ENCODE results near the gene GTPBP1.

The GTPBP1 gene

DNA sequence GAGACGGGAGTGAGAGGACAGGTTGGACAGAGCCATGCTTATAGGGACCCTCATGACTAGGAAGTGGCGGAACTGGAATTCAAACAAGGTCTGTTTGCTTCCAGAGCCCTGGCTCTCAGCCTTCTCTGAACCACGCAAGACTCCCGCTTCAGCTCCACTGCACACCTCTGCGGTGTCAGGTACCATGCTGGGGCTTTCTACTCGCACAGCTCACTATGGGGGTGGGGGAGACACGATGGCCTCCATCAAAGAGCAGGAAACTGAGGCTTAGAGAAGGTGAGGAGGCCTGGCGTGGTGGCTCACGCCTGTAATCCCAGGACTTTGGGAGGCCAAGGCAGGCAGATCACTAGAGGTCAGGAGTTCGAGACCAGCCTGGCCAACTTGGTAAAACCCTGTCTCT, 35.8 kb downstream of the GTPBP1 start:
- no peak for DNase-seq

- no peak for DNase-seq
Measured at GRCh38 chr22:38742176-38742942, 36.6 kb downstream of the GTPBP1 start.

GRCh38 chr22:38744981-38745380, 39.2 kb downstream of the GTPBP1 start:
- DNase-seq = no peak

DNA sequence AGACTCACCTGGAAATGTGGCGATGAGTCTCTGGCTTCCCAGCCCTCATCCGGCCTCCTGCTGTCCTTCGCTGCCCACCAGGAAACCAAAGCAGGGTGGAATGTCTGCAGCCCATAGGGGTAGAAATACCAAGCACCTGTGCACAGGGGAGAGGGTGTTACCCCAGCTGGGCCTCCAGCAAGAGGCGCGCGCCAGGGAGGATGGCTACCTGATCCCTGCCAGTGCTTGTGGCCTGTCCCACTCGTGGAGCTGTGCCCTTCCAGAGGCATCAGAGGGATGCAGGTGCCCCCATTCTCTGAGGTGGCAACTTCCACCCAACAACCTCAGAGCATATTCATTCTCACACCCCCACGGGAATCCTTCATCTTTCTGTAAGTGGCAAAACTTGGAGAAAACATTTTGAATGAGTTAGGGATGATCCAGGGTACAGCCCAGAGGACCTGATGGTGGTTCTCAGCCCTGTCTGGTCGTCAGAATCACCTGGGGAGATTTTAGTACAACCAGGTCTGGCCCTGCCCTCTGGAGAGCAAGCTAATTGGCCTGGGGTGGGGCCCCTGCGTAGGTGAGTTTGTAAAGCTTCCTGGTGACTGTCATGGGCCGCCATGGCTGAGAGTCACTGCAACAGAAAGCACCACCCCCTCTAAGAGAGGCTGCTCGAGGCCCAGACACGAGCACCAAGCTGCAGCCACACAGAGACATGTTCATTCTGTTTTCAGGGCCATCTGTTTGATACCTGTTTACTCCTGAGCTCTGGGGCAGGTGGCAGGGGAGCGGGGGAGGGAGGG, 40.1 kb downstream of the GTPBP1 start:
- no peak for DNase-seq

DNA sequence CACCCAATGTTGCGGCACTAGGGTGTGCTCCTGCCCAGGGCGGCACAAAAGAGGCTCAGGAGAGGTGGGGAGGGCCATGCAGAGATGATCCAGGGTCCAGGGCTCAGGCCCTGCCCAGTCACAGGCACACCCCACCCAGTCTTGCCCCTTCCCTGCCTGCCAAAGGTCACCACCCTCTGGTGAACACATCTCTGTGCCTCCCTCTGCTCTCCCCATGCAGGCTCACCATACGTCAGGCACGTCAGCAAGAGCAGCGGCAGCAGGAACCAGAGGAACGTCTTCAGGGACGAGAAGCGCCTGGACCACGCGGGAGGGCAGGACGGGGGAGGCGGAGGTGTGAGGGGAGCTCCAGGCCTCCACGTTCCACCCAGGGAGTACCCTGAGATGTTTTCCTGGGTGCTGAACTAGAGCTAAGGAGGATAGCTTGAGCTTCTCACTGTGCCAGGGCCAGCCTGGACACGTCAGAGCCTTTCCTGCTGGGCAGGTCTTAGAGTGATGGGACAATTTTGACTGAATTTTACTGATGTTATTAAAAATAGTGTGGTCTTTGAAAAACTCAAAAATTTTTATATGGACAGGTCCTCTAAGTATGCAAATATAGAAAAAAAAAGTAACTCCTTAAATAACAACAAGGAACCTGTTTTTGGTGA, 42.9 kb downstream of the GTPBP1 start:
- no peak for DNase-seq

- DNase-seq = no peak
Measured at GRCh38 chr22:38750104-38750503, 44.4 kb downstream of the GTPBP1 start.

- DNase-seq = no peak
Measured at GRCh38 chr22:38750638-38751037, 44.9 kb downstream of the GTPBP1 start.

DNA sequence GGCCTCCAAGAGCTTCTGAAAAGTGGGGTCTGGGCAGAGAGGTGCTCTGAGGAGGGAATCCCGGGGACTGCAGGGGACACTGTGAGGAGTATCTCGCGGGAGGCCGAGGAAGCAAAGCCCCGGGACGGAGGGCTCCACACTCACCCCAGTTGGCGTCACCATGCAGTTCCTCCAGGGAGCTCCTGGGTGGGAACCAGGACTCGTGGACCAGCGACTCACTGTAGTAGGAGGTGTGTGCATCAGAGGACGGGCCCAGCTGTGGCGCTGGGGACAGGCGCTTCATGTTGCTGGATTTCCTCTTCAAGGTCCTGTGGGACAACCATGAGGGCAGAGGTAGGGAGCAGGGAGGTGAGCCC, 45.3 kb downstream of the GTPBP1 start:
- no peak for DNase-seq

DNA sequence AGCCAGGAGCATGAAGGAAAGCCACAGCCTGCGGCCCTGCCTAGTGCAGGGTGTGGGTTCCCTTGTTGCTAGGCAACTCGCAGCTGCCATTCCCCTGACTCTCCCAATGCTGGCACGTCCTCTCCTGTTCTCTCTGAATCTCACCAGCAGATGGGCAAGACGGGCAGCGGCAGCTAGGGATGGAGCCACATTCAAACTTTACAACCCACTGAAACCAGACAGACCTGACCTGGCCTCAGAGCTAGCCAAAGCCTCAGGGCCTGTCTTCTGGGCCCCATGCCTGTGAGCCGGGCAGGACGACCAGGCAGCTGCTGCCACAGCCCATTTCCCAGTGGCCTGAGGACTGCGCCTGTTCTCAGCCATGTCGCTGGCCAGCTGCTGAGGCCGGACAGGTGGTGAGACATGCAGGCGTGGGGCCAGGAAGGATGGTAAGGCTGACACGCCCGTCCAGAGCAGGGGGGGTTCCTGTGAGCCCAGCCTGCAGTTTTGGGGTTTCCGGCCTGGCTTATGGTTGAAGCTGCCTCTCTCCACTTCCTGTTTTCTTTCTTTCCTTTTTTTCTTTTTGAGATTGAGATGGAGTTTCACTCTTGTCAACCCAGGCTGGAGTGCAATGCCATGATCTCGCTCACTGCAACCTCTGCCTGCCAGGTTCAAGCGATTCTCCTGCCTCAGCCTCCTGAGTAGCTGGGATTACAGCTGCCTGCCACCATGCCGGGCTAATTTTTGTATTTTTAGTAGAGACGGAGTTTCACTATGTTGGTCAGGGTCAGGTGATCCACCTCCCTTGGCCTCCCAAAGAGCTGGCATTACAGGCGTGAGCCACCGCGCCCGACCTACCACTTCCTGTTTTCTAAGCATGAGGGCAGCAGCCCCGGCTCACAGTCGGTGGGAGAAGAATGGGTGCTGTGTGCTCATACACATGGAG, 45.9 kb downstream of the GTPBP1 start:
- DNase-seq = peak; percentile 83

GRCh38 chr22:38753948-38754750, 48.4 kb downstream of the GTPBP1 start:
- DNase-seq = no peak

GRCh38 chr22:38754751-38755154, 49.0 kb downstream of the GTPBP1 start:
- peak; percentile 89 for DNase-seq

- DNase-seq = peak; percentile 95
Measured at GRCh38 chr22:38755155-38755910, 49.6 kb downstream of the GTPBP1 start.

GRCh38 chr22:38755911-38756532, 50.3 kb downstream of the GTPBP1 start, which contains the start of gene SUN2:
Gene SUN2 (minus strand): TSS chr22:38755998. CDS start chr22:38752628, 3,370 bp downstream.
- DNase-seq = peak; percentile 94

DNA sequence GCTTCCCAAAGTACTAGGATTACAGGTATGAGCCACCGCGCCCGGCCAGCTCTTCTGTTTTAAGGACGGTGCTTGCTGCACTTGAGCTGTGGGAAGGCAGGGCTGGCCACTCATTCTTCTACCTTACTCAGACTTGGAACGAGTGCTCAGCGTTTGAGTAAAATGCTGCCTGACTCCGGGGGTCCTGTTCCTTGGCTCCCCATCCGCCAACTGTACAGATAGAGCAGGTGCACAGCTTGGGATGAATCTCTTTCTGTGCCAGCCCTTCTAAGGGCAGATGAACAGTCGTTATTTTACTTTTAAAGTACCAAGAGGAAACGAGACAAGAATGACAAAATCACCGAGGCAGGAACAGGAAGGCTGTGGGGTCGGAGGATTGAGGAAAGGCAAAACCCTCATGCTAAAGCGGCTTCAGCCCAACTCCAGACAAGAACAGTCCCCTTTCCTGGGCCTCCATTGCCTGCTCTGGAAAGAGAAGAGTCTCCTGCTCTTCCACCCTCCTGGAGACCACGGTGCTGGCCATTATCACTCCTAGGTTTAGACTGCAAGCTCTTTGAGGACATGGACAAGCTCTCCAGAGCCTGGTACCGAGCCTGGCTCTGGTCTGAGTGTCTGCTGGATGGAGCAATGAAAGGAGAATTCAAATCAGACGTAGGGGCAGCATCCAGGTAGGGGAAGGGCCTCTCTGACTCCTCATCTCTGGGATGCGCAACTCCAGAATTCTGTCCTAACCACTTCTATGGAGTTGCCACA, 51.1 kb downstream of the GTPBP1 start:
- DNase-seq = peak; percentile 53

DNA sequence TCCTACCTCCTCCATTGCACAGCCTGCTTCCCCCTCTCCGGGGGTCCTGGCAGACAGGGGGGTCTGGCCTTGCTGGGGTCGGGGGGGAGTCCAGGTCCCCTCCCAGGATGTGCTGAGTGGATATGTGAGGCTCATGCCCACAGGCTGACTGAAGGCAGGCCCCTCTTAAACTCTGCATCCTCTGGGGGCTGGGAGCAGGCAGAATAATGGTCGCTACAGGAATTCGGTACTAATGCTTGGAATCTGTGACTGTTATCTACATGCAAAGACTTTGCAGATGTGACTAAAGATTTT, 51.7 kb downstream of the GTPBP1 start:
- no peak for DNase-seq

DNA sequence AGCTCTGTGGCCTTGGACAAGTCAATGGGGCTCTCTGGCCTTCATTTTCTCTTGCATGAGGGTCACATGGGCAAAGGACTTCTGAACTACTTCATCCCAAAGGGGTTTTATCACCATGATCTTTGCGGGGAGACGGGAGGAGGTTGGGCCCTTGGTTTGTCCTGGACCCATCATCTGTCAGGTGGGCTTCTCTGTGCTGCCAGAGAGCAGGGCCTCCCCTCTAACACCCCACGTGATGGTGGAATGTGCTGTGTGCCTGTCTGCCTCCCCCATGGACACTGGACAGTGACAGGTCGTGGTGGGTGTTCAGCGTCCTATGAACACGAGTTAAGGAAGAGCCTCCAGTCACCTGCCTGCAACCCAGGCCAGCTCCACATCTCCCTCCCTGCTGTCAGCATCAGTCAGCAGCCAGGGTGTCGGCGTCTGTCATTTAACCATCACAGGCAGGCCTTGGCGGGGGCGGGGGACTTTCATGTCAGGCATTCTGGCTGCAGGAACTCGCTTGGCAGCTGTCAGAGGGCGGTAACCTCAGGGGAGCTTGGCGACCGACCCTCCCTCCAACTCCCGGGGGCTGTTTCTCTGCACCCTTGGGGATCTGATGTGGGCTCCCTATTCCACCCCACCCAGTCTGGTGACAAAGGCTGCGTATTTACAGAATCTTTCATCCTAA, 52.7 kb downstream of the GTPBP1 start:
- no peak for DNase-seq

- no peak for DNase-seq
Measured at GRCh38 chr22:38759005-38759404, 53.3 kb downstream of the GTPBP1 start.

- no peak for DNase-seq
Measured at GRCh38 chr22:38760477-38761201, 54.9 kb downstream of the GTPBP1 start.
